PC-9 (cell line): Measurements from ENCODE around the gene CLASRP. TPM values are rescaled to one million over a fixed set of nuclear protein-coding genes. Genes with fewer than 3 reads are reported as not detected.
"Not testable (repeated sequence)": the region's sequence is repeated elsewhere in the genome, so short reads cannot be mapped to it uniquely, and the experiment has no call there.

Source experiments
- BruUV-seq: library from RNA; stranded (reverse); fragments of 400-500 nt; replicated peaks from 2 replicates; lab custom pipeline; 2021; lab: Mats Ljungman, UMichigan
- CTCF ChIA-PET: fragments of 300-600 bp; sonication (Branson Sonifier 250); formaldehyde crosslinking; loops from one replicate; lab custom pipeline; 2022; ENCODE audit warnings: antibody characterized with exemption; lab: Charles Lee
- POLR2A ChIA-PET: fragments of 300-600 bp; sonication (Branson Sonifier 250); formaldehyde crosslinking; loops from one replicate; lab custom pipeline; 2022; ENCODE audit warnings: antibody characterized with exemption; ENCODE audit not compliant: unreplicated experiment; lab: Charles Lee
- DNase-seq, 2 experiments: peaks; one replicate each; pipeline versions ENCODE4 v3.0.0 to v3.0.0-alpha.2; 2015 to 2022; ENCODE audit warnings: mixed read lengths in 1 of 2
- H2AFZ ChIP-seq: fragments of 200-600 bp; sonication (generic); 2 replicates; pipeline ENCODE4 v1.8.1; 2017; ENCODE audit warnings: antibody characterized with exemption
- H3F3A ChIP-seq: fragments of 200-600 bp; sonication (generic); 2 replicates; pipeline ENCODE4 v1.8.1; 2017; ENCODE audit warnings: antibody characterized with exemption, mild to moderate bottlenecking, low read depth; ENCODE audit not compliant: insufficient read depth
- H3K27ac ChIP-seq: fragments of 200-600 bp; sonication (generic); 2 replicates; pipeline ENCODE4 v1.6.1; 2016; ENCODE audit warnings: mixed run types
- H3K27me3 ChIP-seq: fragments of 200-600 bp; sonication (generic); 2 replicates; pipeline ENCODE4 v1.6.1; 2016; ENCODE audit warnings: low read depth, mixed run types; ENCODE audit not compliant: insufficient read depth
- H3K36me3 ChIP-seq: fragments of 200-600 bp; sonication (generic); 2 replicates; pipeline ENCODE4 v1.6.1; 2016; ENCODE audit warnings: low read depth, mixed run types
- H3K4me1 ChIP-seq: fragments of 200-600 bp; sonication (generic); replicated peaks from 2 replicates; pipeline ENCODE4 v1.6.1; 2016; ENCODE audit warnings: mixed run types; ENCODE audit not compliant: insufficient read depth
- H3K4me2 ChIP-seq: fragments of 200-600 bp; sonication (generic); 2 replicates; pipeline ENCODE4 v1.6.1; 2017; ENCODE audit warnings: mixed run types
- H3K4me3 ChIP-seq: fragments of 200-600 bp; sonication (generic); 2 replicates; pipeline ENCODE4 v1.6.1; 2016; ENCODE audit warnings: mixed run types
- H3K79me2 ChIP-seq: fragments of 200-600 bp; sonication (generic); 2 replicates; pipeline ENCODE4 v1.6.1; 2017; ENCODE audit warnings: low read depth, mixed run types
- H3K9me2 ChIP-seq: fragments of 200-600 bp; sonication (generic); 2 replicates; pipeline ENCODE4 v1.8.1; 2017; ENCODE audit warnings: mild to moderate bottlenecking; ENCODE audit not compliant: insufficient read depth
- H3K9me3 ChIP-seq: fragments of 200-600 bp; sonication (generic); 2 replicates; pipeline ENCODE4 v1.8.1; 2016; ENCODE audit warnings: low read depth; ENCODE audit not compliant: insufficient read depth
- H4K20me1 ChIP-seq: fragments of 200-600 bp; sonication (generic); 2 replicates; pipeline ENCODE4 v1.8.1; 2017; ENCODE audit not compliant: insufficient read depth
- EZH2 ChIP-seq: fragments of 200-600 bp; sonication (generic); IDR thresholded peaks from 2 replicates; pipeline ENCODE4 v1.8.0; 2017; ENCODE audit warnings: antibody characterized with exemption, low read depth
- intact Hi-C: fragments of 100-400 bp; cut with micrococcal nuclease; formaldehyde crosslinking; loops from one replicate; pipeline ENCODE4 v1.10.0; 2022; ENCODE audit not compliant: unreplicated experiment
- total RNA-seq: library from RNA; stranded (reverse); gene quantifications from 2 replicates; pipeline ENCODE4 v1.2.3, GENCODE V29; 2021
- TF ChIP-seq, protein P1 (sequence below): fragments of 200-600 bp; sonication (generic); conservative IDR thresholded peaks from 2 replicates; pipeline ENCODE4 v1.6.1; 2017; ENCODE audit warnings: mixed run types, antibody characterized with exemption, mild to moderate bottlenecking, moderate library complexity

Gene CLASRP
- total RNA-seq, 1 experiment from 2014 or later = 76.8 TPM

GRCh38 chr19:44998025-44998424 is 40.8 kb upstream of the CLASRP start:
- Histone ChIP-seq H3K4me1 (peaks cover 7% of the 10 kb centered on the region), H2AFZ (no peak overlapping the region), H3K27ac (no peak overlapping the region), H3K9me3 (no peaks in the 10 kb centered on the region), H4K20me1 (no peaks in the 10 kb centered on the region), H3K27me3 (no peaks in the 10 kb centered on the region), H3K79me2 (no peaks in the 10 kb centered on the region), H3K4me2 (no peak overlapping the region), H3K9me2 (no peaks in the 10 kb centered on the region), H3F3A (peaks cover 28% of the 10 kb centered on the region), H3K4me3 (no peak overlapping the region), H3K36me3 (no peaks in the 10 kb centered on the region)
- BruUV-seq = no TSS peak
- POLR2A ChIA-PET = interaction anchor here (0.6 kb wide), 1 partner anchor 90 kb away, joined by 3 read pairs; no protein-coding TSS in a partner anchor
- no peak for DNase-seq
- CTCF ChIA-PET = no interaction called here
- intact Hi-C loops = no loop called here
- TF ChIP-seq, protein P1, sequence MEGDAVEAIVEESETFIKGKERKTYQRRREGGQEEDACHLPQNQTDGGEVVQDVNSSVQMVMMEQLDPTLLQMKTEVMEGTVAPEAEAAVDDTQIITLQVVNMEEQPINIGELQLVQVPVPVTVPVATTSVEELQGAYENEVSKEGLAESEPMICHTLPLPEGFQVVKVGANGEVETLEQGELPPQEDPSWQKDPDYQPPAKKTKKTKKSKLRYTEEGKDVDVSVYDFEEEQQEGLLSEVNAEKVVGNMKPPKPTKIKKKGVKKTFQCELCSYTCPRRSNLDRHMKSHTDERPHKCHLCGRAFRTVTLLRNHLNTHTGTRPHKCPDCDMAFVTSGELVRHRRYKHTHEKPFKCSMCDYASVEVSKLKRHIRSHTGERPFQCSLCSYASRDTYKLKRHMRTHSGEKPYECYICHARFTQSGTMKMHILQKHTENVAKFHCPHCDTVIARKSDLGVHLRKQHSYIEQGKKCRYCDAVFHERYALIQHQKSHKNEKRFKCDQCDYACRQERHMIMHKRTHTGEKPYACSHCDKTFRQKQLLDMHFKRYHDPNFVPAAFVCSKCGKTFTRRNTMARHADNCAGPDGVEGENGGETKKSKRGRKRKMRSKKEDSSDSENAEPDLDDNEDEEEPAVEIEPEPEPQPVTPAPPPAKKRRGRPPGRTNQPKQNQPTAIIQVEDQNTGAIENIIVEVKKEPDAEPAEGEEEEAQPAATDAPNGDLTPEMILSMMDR = no peak
- TF ChIP-seq EZH2 = no peak

DNA sequence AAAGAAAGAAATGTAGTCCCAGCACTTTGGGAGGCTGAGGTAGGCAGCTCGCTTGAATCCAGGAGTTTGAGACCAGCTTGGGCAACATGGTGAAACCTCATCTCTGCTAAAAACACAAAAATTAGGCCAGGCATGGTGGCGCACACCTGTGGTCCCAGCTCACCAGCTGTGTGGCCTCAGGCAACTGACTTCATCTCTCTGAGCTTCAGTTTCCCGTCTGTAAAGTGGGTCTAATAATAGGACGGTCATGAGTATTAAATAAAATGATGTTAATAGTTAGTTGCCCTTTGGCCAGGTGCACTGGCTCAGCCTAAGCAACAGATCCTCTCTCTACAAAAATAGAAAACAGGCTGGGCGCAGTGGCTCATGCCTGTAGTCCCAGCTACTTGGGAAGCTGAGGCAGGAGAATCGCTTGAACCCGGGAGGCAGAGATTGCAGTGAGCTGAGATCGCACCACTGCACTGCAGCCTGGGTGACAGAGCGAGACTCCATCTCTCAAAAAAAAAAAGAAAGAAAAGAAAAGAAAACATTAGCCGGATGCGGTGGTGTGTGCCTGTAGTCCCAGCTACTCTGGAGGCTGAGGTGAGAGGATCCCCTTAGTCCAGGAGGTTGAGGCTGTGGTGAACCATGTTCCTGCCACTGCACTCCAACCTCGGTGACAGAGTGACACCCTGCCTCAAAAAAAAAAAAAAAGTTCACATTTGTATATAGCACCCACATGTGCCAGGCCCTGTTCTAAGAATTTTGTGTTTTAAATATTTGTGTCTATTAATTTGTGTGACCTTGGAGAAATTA is 39.5 kb upstream of the CLASRP start:
- BruUV-seq, H3K79me2 ChIP-seq, H3K27ac ChIP-seq, H4K20me1 ChIP-seq, CTCF ChIA-PET, POLR2A ChIA-PET, H3K9me2 ChIP-seq, H3K4me2 ChIP-seq, H3K4me3 ChIP-seq, H3K36me3 ChIP-seq, H3K4me1 ChIP-seq, DNase-seq, H3K9me3 ChIP-seq, H2AFZ ChIP-seq, H3K27me3 ChIP-seq, intact Hi-C loops: not testable (repeated sequence)
- H3F3A ChIP-seq = peaks cover 28% of the 10 kb centered on the region

- POLR2A ChIA-PET = interaction anchor here (0.6 to 0.7 kb wide), 2 partner anchors 18 to 45 kb away, joined by 4 to 5 read pairs; no protein-coding TSS in a partner anchor
- H3K4me1 ChIP-seq, H3K9me2 ChIP-seq, H3K36me3 ChIP-seq, intact Hi-C loops, H3K27me3 ChIP-seq, DNase-seq, H3K27ac ChIP-seq, H3K9me3 ChIP-seq, H4K20me1 ChIP-seq, H3K79me2 ChIP-seq: not testable (repeated sequence)
- CTCF ChIA-PET = interaction anchor here (1.2 kb wide), 1 partner anchor 677 kb away, joined by 3 read pairs; no protein-coding TSS in a partner anchor
- H2AFZ ChIP-seq = peak overlapping the region; percentile 58; the same call in 1 of the 2 replicates
- peak overlapping the region; percentile 53 for H3K4me3 ChIP-seq
- H3F3A ChIP-seq = peaks cover 28% of the 10 kb centered on the region
- TSS peak; percentile 80 for BruUV-seq
- peak overlapping the region; percentile 86 for H3K4me2 ChIP-seq
Measured at GRCh38 chr19:45000665-45001064, 38.2 kb upstream of the CLASRP start.

DNA sequence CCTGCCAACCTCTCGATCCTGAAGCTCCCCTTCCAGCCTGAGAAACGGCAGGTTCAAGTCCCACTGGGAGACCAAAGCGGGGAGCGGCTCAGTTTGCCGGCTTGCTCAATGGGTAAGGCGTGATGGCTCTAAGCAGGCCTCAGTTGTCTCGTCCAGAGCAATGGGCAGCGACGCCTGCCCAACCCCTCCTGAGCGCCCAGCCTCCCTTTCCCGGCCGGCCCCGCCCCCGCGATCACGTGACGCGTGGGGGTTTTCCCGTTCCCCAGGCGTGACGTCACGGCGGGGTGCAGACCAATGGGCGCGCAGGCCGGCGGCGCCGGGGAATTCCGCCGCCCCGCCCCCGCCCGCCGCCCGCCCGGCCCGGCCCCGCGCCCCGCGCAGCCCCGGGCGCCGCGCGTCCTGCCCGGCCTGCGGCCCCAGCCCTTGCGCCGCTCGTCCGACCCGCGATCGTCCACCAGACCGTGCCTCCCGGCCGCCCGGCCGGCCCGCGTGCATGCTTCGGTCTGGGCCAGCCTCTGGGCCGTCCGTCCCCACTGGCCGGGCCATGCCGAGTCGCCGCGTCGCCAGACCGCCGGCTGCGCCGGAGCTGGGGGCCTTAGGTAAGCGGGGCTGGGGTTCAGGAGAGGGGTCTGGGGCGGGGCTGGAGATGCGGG is 37.6 kb upstream of the CLASRP start, which contains the start of gene RELB:
TSS of gene RELB (plus strand) at position 378 of the 653 bp plus-strand sequence. CDS start at position 494, 116 bp downstream.
- intact Hi-C loops = no loop called here
- TF ChIP-seq EZH2 = no peak
- TF ChIP-seq, protein P1 = no peak
- peak within 1 kb of the TSS; percentile 93 for H3K4me2 ChIP-seq
- no peaks in the 10 kb centered on the region for H3K79me2 ChIP-seq
- no peaks in the 10 kb centered on the region for H3K9me3 ChIP-seq
- no TSS peak for BruUV-seq
- H3F3A ChIP-seq = peaks cover 28% of the 10 kb centered on the region
- CTCF ChIA-PET = interaction anchor here (0.6 to 1.2 kb wide), 2 partner anchors 248 to 676 kb away, joined by 3 read pairs; no protein-coding TSS in a partner anchor
- H3K27me3 ChIP-seq = no peaks in the 10 kb centered on the region
- peaks cover 7% of the 10 kb centered on the region for H3K4me1 ChIP-seq
- H2AFZ ChIP-seq = peak within 1 kb of the TSS; percentile 84
- POLR2A ChIA-PET = interaction anchor here (0.6 to 0.7 kb wide), 2 partner anchors 45 to 475 kb away, joined by 4 to 9 read pairs; no protein-coding TSS in a partner anchor
- H3K36me3 ChIP-seq = no peaks in the 10 kb centered on the region
- H4K20me1 ChIP-seq = no peaks in the 10 kb centered on the region
- H3K4me3 ChIP-seq = peak within 1 kb of the TSS; percentile 99
- peak within 1 kb of the TSS; percentile 94 for H3K27ac ChIP-seq
- no peaks in the 10 kb centered on the region for H3K9me2 ChIP-seq
- DNase-seq = peak; percentile 71 to 95
